Ramos (cell line): ENCODE measurements around the gene PPT1.
"Not testable (repeated sequence)": the region's sequence is repeated elsewhere in the genome, so short reads cannot be mapped to it uniquely, and the experiment has no call there.

Experiments used
- in situ Hi-C: fragments of 300-500 bp; cut with MboI; formaldehyde crosslinking; loops from one replicate; pipeline ENCODE4 v1.14.3; 2022; ENCODE audit warnings: low sequenced_read_pairs; ENCODE audit not compliant: unreplicated experiment

PPT1 gene

DNA sequence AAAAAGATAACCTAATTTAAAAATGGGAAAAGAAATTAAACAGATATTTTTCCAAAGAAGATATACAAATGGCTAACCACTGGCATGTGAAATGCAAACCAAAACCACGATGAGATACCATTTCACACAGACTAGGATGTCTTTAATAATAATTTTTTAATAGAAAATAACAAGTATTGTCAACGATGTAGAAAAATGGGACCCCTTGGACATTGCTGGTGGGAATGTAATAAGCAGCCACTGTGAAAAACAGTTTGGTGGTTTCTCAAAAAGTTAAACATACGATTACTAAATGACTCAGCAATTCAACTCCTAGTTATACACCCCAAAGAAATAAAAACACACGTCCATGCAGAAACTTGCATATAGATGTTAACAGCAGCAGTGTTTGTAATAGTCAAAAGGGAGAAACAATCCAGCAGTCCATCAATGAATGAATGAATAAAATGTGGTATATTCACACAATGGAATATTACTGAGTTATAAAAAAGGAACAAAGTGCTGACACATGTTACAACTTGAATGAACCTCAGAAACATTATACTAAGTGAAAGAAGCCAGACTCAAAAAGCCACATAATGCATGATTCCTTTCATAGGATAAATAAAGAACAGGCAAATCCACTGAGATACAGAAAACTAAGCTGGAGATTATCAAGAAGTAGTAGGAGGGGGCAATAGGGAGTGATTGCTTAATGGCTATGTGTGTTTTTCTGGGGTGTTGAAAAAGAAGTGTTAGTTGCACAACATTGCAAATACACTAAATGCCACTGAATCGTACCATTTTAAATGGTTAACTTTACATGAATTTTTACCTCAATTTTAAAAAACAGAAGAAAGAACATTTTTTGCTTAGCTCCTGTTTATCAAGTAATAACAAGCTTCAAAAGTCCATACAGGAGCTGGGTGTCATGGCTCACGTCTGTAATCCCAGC, 4.1 kb downstream of the PPT1 start:
- in situ Hi-C loops: no loop called here

DNA sequence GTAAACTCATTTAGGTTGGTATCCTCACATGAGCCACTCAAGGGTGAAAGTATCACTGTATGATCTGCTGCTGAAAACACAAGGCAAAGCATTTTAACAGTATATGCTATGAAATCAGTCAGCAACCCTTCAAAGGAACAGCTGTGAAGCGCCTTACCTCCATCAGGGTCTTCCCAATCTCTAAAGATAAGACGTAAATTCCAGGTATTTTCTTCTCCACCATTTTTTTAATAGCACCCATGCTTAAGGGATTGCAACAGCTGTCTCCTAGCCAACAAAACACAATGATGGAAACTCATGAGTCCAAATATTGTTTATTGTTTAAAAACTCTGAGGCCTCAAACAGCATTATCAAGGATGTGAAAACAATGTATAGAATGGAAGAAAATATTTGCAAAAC, 4.8 kb downstream of the PPT1 start:
- in situ Hi-C loops: no loop called here

DNA sequence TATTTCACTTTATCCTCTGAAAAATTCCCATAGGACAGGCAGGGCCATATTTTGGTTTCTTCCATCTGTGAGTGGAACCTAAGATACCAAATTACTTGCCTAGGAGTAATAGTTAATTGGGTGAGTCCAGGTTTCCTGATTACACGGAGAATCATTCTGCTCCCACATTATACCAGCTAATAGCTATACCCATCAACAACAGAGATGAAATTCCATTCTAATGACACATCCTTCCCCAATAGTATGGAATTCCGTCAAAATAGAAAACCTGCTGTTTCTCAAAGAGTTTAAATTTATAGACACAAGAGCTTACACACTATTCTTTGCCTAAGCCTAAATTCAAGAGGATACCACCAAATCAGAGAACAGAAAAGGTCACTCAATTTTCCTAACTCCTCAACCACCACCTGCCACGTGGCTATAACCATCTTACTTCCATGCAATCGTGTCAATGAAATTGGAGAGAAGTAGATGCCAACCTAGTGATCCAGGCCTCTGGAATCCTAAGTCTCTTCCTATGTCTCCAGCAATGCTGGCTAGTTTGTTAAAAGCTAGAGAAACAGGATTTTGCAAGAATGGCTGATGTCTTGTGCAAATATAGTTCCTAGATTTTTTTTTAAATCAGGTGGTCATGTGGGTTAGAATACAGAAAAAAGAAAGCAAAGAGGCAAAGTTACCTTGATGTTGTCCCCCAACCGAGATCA, 6.2 kb downstream of the PPT1 start:
- in situ Hi-C loops: no loop called here

DNA sequence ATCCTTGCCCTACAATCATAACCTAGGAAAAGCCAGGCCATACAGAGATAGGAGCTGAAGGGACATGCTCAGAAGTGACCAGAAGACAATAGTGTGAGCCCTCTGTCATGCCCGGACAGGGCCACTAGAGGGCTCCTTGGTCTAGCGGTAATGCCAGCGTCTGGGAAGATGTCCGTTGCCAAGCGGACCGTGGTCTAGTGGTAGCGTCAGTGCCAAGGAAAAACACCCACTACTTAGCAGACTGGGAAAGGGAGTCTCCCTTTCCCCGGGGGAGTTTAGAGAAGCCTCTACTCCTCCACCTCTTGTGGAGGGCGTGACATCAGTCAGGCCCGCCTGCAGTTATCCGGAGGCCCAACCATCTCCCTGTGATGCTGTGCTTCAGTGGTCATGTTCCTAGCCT, 12.3 kb downstream of the PPT1 start:
- in situ Hi-C loops: not testable (repeated sequence)

DNA sequence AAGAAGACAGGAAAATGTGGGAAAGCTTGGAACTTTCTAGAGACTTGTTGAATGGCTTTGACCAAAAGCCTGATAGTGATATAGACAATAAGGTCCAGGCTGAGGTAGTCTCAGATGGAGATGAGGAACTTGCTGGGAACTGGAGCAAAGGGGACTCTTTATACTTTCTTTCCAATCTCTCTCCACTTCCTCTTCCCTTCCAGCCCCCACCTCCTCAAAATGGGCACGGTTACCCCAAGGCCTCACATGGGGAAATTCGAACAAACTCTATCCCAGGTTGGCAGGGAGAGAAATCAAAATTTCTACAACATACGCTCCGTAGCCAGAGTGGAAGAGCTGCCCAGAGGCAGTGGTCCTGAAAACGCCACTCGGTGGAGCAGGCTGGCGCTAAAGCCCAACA, 15.2 kb downstream of the PPT1 start:
- in situ Hi-C loops: no loop called here

- in situ Hi-C loops: loop anchor here (5.0 kb wide), 1 partner anchor 257 kb away; no protein-coding TSS in a partner anchor
These were observed 17.2 kb downstream of the PPT1 start for GRCh38 chr1:40079774-40080400.

DNA sequence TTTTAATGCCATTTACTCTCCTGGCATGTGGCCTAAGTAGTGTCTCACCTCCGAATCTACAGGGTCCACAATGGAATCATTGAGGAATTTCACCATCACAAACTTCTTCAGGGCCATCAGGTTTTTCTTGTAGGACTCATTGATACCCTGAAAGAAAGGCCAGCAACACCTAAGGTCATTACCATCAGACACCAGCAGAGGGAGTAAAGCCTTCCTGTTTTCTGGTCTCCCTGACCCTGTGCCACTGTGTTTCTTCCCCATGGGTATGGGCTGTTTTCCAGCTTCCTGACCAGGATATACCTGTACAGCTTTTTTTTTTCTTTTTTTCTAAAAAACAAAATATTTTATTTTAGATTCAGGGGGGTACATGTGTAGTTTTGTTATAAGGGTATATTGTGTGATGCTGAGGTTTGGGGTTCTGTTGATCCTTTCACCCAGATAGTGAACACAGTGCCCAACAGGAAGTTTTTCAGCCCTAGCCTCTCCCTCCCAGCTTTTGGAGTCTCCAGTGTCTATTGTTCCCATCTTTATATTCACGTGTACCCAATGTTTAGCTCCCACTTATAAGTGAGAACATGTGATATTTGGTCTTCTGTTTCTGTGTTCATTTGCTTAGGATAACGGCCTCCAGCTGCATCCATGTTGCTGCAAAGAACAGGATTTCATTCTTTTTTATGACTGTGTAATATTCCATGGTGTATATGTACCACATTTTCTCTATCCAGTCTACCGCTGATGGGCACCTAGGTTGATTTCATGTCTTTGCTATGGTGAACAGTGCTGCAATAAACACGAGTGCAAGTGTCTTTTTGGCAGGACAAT, 18.3 kb downstream of the PPT1 start:
- in situ Hi-C loops: loop anchor here (5.0 kb wide), 1 partner anchor 259 kb away; no protein-coding TSS in a partner anchor

GRCh38 chr1:40076895-40077312, 20.1 kb downstream of the PPT1 start:
- in situ Hi-C loops: loop anchor here (5.0 kb wide), 1 partner anchor 260 kb away; no protein-coding TSS in a partner anchor

DNA sequence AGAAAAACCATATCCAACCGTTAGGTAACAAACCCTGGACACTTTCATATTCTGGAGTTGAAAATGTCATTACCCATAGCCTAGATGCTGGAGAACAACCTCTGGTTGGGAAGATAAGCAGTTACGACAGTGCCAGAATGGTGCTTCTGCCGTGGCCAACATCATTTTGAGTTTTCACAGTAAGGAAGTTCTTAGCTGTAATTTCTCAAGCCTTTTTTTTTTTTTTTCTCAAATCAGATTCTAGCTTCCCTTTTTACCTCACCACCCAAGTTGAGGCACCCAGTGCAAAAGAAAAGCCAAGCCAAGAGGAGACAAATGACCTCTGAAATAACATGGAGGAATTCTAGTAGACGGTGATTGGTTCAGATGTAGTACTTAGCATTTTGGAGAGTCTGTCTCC, 21.8 kb downstream of the PPT1 start:
- in situ Hi-C loops: loop anchor here (5.0 kb wide), 1 partner anchor 262 kb away; no protein-coding TSS in a partner anchor

DNA sequence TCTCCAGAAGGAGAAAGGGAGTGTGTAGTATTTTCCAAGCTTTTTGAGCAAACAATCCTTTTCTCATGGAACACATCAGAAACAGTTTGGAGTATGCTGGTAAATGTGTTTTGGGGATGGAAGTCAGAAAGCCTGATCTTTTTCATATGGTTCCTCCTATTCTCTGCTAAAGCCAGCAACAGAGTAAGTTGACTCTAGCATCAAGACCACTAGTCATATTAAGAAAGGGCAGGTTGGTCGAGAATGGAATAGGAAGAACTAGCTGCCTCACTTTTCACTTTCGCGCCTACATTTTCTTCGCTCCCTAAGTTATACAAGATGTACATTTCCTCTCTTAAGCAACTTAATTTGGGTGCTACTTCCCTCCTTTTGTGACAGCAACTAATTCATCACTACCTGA, 24.0 kb downstream of the PPT1 start:
- in situ Hi-C loops: no loop called here

- in situ Hi-C loops: no loop called here
These were observed 24.9 kb downstream of the PPT1 start for GRCh38 chr1:40072142-40072541.

GRCh38 chr1:40067851-40068250, 29.2 kb downstream of the PPT1 start:
- in situ Hi-C loops: no loop called here

GRCh38 chr1:40067023-40067422, 30.0 kb downstream of the PPT1 start:
- in situ Hi-C loops: no loop called here

DNA sequence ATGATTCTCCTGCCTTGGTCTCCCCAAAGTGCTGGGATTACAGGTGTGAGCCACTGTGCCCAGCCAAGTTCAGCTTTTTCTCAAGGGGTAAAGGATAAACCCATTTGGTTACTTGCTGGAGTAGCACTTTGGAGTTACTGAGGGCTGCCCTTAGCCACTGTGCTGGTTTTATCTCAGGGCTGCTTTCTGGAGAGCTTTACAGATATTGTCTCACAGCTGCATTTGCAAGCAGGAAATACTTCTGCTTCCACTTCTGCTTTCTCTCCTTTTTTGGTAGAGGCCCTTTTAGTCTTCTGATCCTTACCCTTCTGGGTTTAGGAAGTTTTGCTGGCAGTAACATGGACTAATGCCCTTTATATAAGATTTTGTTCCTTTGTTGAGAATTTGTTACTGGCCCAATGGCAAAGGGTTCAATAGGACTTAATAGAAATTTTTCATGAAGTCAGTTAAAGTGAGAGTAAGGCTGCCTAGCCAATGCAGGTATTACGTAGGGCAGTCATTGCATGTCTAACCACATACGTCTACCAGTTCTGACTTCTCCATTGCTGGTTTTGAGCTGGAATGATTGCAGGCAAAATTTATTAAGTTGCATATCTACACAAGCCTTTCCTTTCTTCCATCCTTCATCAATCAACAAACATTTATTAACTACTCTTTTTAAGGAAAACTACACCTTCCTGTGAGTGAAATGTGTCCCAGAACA, 32.1 kb downstream of the PPT1 start:
- in situ Hi-C loops: no loop called here

DNA sequence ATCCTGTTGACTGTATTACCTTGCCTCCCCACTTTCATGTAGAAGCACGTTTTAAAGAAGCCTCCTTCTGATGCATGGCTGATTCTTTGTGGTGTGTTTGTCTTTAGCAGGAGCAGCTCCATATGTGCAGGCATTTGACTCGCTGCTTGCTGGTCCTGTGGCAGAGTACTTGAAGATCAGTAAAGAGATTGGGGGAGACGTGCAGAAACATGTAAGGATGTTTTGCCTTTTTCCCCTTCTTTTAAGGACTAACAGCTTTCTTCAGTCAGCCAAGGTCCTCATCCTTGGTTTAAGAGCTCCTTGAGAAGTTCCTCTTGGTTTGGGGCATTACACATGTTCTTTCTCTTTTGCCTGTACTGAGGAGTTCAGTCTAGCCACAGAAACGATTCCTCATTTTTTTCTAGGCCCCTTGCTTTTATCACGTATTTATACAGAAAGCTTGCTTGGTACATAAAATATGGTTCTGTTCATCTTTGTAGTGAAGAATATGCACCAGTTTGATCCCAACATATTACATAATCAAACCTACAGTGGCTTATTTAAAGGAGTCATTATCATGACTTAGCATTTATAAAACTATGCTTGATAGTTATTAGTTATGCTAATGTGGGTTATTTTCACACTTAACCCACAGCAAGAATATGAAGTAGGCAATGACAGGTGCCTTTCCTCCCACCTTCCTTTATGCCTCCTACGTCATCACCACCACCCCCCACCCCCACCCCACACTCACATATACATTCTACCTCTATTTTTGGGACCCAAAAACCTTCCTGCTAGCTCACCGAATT, 36.9 kb downstream of the PPT1 start:
- in situ Hi-C loops: no loop called here

GRCh38 chr1:40059338-40059959, 37.6 kb downstream of the PPT1 start:
- in situ Hi-C loops: no loop called here

DNA sequence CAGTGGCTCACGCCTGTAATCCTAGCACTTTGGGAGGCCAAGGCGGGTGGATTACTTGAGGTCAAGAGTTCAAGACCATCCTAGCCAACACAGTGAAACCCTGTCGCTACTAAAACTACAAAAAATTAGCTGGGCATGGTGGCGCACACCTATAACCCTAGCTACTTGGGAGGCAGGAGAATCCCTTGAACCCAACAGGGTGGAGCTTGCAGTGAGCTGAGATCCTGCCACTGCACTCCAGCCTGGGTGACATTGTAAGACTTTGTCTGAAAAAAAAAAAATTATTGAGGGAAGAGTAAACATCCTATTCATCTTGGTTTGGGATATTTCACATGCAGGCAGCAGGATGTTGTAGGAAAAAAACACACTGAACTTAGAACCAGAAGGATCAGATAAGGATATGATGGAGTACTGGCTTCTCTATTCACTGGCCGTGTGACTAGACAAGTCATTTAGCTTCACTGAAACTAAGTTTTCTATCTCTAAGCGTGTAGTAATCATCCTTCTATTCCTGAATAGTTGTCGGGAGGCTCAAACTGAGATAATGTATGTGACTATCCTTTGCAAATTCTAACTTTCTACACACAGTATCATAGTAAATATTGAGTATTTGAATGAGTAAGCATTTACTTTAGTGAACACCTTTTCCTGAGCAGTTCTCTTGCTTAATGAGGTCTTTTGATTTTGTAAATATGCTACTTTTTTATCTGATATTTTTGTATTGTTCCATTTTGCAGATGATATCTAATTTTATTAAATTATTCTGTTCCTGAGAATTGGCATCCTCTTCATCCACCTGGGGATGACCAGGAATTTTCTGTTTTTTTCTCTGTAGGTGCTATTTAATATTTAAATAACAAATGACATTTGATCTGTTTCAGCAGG, 38.4 kb downstream of the PPT1 start:
- in situ Hi-C loops: no loop called here
